Left renal pelvis (tissue), 4 donors: ENCODE measurements around the gene SMIM11. TPM values are rescaled to one million over a fixed set of nuclear protein-coding genes. Genes with fewer than 3 reads are reported as not detected.
"Not testable (repeated sequence)": the region's sequence is repeated elsewhere in the genome, so short reads cannot be mapped to it uniquely, and the experiment has no call there.

Experiments
- DNase-seq, 4 donors: peaks; one replicate each; pipeline ENCODE4 v3.0.0-alpha.2; 2013; ENCODE audit warnings: low read depth in 4 of 4, low spot score in 3 of 4
- polyA plus RNA-seq, 4 donors: library from polyadenylated mRNA; unstranded; fragments of 120-200 nt; gene quantifications; one replicate each; pipeline ENCODE4 v1.2.1, GENCODE V29; 2013; ENCODE audit not compliant: insufficient read length in 4 of 4

The SMIM11 gene
- polyA plus RNA-seq, 4 donors = 1.9 to 12.6 (median 9.5) TPM

- not testable (repeated sequence) for DNase-seq
These were observed 31.4 kb downstream of the SMIM11 start for GRCh38 chr21:34406676-34407075.

DNA sequence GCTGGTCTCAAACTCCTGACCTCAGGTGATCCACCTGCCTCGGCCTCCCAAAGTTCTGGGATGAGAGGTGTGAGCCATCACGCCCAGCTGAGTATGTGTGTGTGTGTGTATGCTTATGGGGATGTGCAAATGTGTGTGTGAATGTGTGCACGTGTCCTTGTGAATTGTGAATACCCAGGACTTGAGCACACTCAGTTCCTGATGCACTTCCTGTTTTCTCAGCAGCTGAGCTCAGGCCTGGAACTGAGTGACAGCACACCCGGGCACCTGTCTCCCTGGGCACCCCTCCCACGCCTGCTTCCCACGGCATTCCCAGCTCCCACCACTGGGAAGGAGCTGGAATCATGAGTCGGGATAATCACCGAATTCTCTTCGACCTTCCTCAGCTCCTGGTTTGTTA is 32.0 kb downstream of the SMIM11 start:
- DNase-seq = not testable (repeated sequence)

- not testable (repeated sequence) for DNase-seq
These were observed 42.3 kb downstream of the SMIM11 start for GRCh38 chr21:34417448-34418077.

DNA sequence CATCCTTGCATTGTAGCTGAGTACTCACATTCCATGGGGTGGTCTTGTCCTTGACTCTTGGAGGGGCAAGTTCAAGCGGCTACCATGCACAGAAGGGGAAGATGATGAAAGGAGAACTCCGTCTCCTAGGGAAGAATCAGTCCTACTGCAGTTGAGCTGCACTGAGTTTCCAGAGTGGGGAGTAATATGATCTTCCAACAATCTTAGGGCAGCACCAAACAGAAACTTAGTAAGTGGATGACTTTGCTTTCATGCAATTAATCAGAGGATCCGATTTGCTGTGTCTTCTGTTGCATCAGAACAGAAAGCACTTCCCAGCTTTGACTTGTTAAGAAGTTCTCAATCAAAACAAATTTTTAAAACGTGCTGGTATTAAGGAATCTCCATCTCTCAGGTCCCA is 48.5 kb downstream of the SMIM11 start, which contains the start of gene SMIM34:
SMIM34 (minus strand) TSS at position 147 of the 400 bp plus-strand sequence; CDS start at position 35, 112 bp downstream.
- DNase-seq = not testable (repeated sequence)

DNA sequence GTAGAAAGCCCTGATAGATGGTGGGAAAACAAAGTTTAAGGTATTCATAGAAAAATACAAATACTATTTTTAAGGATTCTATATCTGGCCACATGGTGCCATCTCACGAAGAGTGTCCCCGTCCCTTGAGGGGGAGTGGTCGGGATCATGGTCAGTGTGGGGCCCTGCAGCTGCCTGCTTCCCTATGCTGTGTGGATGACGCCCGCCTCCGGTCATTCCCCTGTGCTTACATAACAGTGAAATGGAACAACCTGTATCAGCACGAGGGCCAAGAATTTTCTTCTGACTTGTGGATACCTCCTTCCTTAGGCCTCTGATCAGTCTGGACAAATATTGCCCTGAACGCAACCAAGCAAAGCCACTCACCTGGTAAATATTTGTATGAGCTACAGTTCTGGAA is 52.0 kb downstream of the SMIM11 start:
- not testable (repeated sequence) for DNase-seq

DNA sequence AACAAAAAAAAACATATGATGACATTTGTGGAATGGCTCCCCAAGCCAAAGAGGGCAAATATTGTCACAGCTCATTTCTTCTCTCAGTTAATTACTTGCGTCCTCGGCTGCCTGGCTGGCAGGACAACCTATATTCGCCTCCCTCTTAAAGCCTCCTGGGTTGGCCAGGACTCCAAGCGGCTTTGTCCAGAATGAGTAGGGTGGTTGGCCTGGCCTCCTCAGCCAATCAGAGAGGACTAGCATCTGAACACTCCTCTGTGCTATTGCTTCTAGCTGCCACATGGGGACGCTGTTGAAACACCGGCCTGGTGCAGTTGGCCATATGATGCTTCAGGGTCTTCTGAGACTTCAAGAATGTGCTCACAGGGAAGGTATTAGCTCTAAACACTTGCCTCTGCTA is 53.1 kb downstream of the SMIM11 start:
- not testable (repeated sequence) for DNase-seq

DNA sequence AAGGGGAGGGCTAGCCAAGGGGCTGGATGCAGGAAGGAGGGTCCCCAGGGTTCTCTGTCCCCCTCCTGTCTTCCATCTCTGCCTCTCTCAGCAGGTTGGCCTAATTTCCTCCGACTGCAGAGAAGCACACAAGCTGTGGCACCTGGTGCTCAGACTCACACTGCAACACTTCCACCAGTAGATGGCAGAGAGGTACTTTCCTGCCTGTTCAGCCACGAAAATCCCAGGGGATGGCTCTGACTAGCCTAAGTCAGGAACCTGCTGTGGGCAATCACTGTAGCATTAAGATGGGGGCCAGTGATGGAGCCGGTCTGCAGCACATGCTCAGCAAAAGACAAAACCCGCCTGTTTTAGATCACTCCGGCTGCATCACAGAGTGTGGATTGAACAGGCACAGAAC is 54.4 kb downstream of the SMIM11 start:
- not testable (repeated sequence) for DNase-seq

Other genes with a start within 250 kb of the SMIM11 start
- 1 to 10 TPM; 1.0 to 1.6 (median 1.1) TPM for gene KCNE2, start 11.5 kb upstream of the SMIM11 start, polyA plus RNA-seq
- gene SMIM34, start 48.4 kb downstream of the SMIM11 start, polyA plus RNA-seq = under 1 TPM in 3 of 4 donors, not detected in 1; 0.32 to 0.73 (median 0.37) TPM
- 1 to 10 TPM in 1 of 4 donors, under 1 TPM in 3; 0.46 to 1.1 (median 0.74) TPM for gene KCNE1, start 136.7 kb downstream of the SMIM11 start, polyA plus RNA-seq
- 10 to 100 TPM; 20.0 to 42.1 (median 32.6) TPM for gene RCAN1, start 239.6 kb downstream of the SMIM11 start, polyA plus RNA-seq